A549 (cell line): Measurements from ENCODE around the gene ADGRG2.

Experiments used
- CEBPB ChIP-seq, 2 experiments: fragments of >200 bp in 1 of 2; sonication (Bioruptor Twin) in 1 of 2; formaldehyde crosslinking in 1 of 2; IDR thresholded peaks; 2 replicates each; pipeline ENCODE4 v1.6.1; 2012 to 2016
- CHD2 ChIP-seq: fragments of 150-350 bp; IDR thresholded peaks from 2 replicates; pipeline ENCODE4 v1.6.1; 2014; ENCODE audit warnings: low read length; ENCODE audit not compliant: partially characterized antibody
- EHMT2 ChIP-seq: fragments of 200-600 bp; sonication (generic); IDR thresholded peaks from 2 replicates; pipeline ENCODE4 v1.6.1; 2016; ENCODE audit warnings: antibody characterized with exemption, low read depth, mild to moderate bottlenecking, moderate library complexity
- EP300 ChIP-seq, 2 experiments: fragments of >200 bp; sonication (Bioruptor Twin); formaldehyde crosslinking; IDR thresholded peaks; 2 replicates in 1 of 2; 3 replicates in 1 of 2; pipeline ENCODE4 v1.6.1; 2016 to 2017
- MAX ChIP-seq: IDR thresholded peaks from 2 replicates; pipeline ENCODE4 v1.6.1; 2012
- NR3C1 ChIP-seq: fragments of >200 bp; sonication (Bioruptor Twin); formaldehyde crosslinking; IDR thresholded peaks from 3 replicates; pipeline ENCODE4 v1.6.1; 2017
- REST ChIP-seq: fragments of 200-600 bp; sonication (generic); IDR thresholded peaks from 2 replicates; pipeline ENCODE4 v1.6.1; 2016; ENCODE audit warnings: antibody characterized with exemption, mild to moderate bottlenecking, moderate library complexity
- RFX5 ChIP-seq: fragments of 450-650 bp; IDR thresholded peaks from 2 replicates; pipeline ENCODE4 v1.7.1; 2014; ENCODE audit warnings: antibody characterized with exemption, mild to moderate bottlenecking, moderate library complexity
- SMC3 ChIP-seq: fragments of >200 bp; sonication (Bioruptor Twin); formaldehyde crosslinking; IDR thresholded peaks from 3 replicates; pipeline ENCODE4 v1.6.1; 2018; ENCODE audit warnings: inconsistent platforms
- TF ChIP-seq, protein P1 (sequence below): fragments of >200 bp; sonication (Bioruptor Twin); formaldehyde crosslinking; IDR thresholded peaks from 3 replicates; pipeline ENCODE4 v1.5.1; 2016

DNA sequence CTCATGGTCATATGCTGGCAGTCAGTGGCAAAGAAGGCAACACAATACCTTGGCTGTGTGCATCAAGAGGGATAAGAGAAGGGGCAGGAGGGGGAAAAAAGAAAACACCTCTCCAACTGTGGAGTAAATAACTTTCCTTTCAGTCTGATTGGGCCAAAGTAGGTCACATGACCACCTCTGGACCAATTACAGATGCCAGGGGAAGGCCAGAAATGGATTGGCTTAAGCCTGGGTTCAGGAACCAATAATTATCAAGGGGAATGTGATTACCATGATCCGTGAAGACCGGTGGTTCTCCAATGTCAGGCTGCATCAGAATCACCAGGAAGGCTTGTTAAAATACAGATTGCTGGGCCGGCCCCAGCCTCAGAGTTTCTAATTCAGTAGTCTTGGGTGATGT lies 7.4 kb upstream of the ADGRG2 start:
- TF ChIP-seq, protein P1, sequence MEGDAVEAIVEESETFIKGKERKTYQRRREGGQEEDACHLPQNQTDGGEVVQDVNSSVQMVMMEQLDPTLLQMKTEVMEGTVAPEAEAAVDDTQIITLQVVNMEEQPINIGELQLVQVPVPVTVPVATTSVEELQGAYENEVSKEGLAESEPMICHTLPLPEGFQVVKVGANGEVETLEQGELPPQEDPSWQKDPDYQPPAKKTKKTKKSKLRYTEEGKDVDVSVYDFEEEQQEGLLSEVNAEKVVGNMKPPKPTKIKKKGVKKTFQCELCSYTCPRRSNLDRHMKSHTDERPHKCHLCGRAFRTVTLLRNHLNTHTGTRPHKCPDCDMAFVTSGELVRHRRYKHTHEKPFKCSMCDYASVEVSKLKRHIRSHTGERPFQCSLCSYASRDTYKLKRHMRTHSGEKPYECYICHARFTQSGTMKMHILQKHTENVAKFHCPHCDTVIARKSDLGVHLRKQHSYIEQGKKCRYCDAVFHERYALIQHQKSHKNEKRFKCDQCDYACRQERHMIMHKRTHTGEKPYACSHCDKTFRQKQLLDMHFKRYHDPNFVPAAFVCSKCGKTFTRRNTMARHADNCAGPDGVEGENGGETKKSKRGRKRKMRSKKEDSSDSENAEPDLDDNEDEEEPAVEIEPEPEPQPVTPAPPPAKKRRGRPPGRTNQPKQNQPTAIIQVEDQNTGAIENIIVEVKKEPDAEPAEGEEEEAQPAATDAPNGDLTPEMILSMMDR = no peak
- no peak for TF ChIP-seq SMC3
- no peak for TF ChIP-seq NR3C1
- no peak for TF ChIP-seq RFX5
- TF ChIP-seq REST = no peak
- no peak for TF ChIP-seq CHD2
- TF ChIP-seq MAX = no peak
- no peak for TF ChIP-seq EP300 (IDR thresholded peaks at IDR 0.05)
- TF ChIP-seq CEBPB (IDR thresholded peaks at IDR 0.05) = no peak
- no peak for TF ChIP-seq EHMT2
